ENCODE measurements around the gene ZSWIM3. TPM values are rescaled to one million over a fixed set of nuclear protein-coding genes. Genes with fewer than 3 reads are reported as not detected.

The ZSWIM3 gene
- total RNA-seq, 2 experiments from 2014 or later, result 3.5 to 3.6 TPM

DNA sequence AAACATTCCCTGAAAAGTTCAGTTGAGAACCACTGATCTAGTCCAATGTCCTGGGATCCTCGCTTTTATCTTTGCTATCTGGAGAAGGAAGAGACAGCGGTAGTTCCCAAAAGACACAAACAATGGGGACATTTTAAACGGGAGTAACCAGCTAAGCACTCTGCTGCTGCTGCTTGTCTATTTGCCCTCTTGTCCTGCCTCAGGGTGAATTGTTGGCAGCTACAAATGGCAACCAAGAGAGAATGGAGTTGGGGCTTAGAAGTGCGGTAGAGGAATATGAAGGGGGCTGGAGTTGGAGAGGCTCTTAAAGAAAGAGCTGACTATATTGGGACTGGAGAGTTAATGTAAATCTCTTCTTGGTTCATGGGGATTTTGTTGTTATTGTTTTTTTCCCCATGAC, 17.2 kb downstream of the ZSWIM3 start:
- no peak for DNase-seq
- ATAC-seq, result no peak
- TF ChIP-seq, protein P1, sequence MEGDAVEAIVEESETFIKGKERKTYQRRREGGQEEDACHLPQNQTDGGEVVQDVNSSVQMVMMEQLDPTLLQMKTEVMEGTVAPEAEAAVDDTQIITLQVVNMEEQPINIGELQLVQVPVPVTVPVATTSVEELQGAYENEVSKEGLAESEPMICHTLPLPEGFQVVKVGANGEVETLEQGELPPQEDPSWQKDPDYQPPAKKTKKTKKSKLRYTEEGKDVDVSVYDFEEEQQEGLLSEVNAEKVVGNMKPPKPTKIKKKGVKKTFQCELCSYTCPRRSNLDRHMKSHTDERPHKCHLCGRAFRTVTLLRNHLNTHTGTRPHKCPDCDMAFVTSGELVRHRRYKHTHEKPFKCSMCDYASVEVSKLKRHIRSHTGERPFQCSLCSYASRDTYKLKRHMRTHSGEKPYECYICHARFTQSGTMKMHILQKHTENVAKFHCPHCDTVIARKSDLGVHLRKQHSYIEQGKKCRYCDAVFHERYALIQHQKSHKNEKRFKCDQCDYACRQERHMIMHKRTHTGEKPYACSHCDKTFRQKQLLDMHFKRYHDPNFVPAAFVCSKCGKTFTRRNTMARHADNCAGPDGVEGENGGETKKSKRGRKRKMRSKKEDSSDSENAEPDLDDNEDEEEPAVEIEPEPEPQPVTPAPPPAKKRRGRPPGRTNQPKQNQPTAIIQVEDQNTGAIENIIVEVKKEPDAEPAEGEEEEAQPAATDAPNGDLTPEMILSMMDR (IDR thresholded peaks at IDR 0.05), result no peak
- Mint-ChIP-seq H3K27ac (no peak overlapping the region), H3K9me3 (no peaks in the 10 kb centered on the region), H3K36me3 (ENCODE audit: low read depth) (no peaks in the 10 kb centered on the region), H3K27me3 (no peaks in the 10 kb centered on the region), H3K4me3 (no peak overlapping the region), H3K4me1 (ENCODE audit: low read depth) (no peaks in the 10 kb centered on the region)
- CTCF ChIA-PET, result interaction anchor here (1.1 kb wide), 1 partner anchor 76 kb away, joined by 3 read pairs; no protein-coding TSS in a partner anchor
- intact Hi-C loops (cut with micrococcal nuclease), result no loop called here
- POLR2A ChIA-PET, result interaction anchor here (0.7 kb wide), 1 partner anchor 13 kb away, joined by 3 read pairs; no protein-coding TSS in a partner anchor

- no peak for ATAC-seq
- H3K27ac Mint-ChIP-seq, result no peak overlapping the region
Measured at GRCh38 chr20:45878076-45878761, 20.8 kb downstream of the ZSWIM3 start.

DNA sequence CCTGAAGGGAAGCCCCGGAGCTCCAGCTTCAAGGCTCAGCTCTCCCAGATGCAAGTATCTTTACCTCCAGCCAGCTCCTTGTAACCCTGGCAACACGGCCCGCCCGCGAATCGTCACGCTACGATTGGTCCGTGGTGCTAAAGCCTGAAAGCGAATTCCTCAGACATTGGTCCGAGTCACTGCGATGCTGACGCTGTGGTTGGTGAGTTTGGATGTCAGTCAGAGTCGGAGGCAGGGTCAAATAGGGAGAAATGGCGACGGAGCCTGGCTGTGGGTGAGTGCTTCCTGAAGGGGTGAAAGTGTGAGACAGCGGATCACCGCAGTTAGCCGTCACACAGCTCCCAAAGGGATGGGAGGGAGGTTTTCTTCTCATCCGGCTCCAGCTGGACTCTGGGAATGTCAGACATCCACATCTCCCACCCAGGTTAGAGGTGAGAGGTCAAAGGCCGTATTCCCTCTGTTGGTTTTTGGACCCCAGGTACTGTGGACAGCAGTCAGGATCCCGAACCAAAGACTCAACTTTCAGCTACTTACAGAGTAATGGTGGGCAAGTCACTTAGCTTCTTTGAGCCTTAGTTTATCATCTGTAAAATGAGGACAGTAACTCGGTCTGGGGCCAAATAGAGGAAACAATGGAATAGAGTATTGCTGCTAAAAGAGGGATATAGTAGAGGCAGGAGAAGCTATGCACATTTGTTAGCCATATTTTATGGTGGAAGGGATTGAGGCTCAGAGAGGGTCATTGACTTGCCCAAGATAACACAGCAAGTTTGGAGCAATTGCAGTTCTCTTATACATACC, 23.8 kb downstream of the ZSWIM3 start, which contains the start of gene ZSWIM1:
TSS of gene ZSWIM1 (plus strand) at position 240 of the 801 bp plus-strand sequence. CDS start 1,366 bp downstream, outside the sequence.
- peak; percentile 100 for DNase-seq
- intact Hi-C loops (cut with micrococcal nuclease), result no loop called here
- TF ChIP-seq, protein P1 (IDR thresholded peaks at IDR 0.05), result no peak
- Mint-ChIP-seq H3K27me3 (no peaks in the 10 kb centered on the region), H3K4me1 (ENCODE audit: low read depth) (peaks cover 43% of the 10 kb centered on the region), H3K9me3 (no peaks in the 10 kb centered on the region), H3K27ac (peak within 1 kb of the TSS; percentile 93), H3K36me3 (ENCODE audit: low read depth) (peaks cover 19% of the 10 kb centered on the region), H3K4me3 (peak within 1 kb of the TSS; percentile 94)
- ChIA-PET CTCF (interaction anchor here (1.0 to 1.9 kb wide), 6 partner anchors 9 to 89 kb away, joined by 4 to 11 read pairs (median 5); no protein-coding TSS in a partner anchor), POLR2A (interaction anchor here (0.8 to 2.5 kb wide), 14 partner anchors 9 to 58 kb away, joined by 3 to 23 read pairs (median 4); partner anchors contain the start of genes ACOT8, CTSA, NEURL2 and PCIF1)
- peak; percentile 99 for ATAC-seq

More at GRCh38 chr20:45878076-45878761, 20.8 kb downstream of the ZSWIM3 start:
- ChIA-PET POLR2A (interaction anchor here (0.7 kb wide), 2 partner anchors 51 to 60 kb away, joined by 3 read pairs; no protein-coding TSS in a partner anchor), CTCF (no interaction called here)
- Mint-ChIP-seq H3K4me1 (ENCODE audit: low read depth) (peaks cover 23% of the 10 kb centered on the region), H3K27me3 (no peaks in the 10 kb centered on the region), H3K9me3 (no peaks in the 10 kb centered on the region), H3K4me3 (no peak overlapping the region), H3K36me3 (ENCODE audit: low read depth) (peaks cover 9% of the 10 kb centered on the region)
- intact Hi-C loops (cut with micrococcal nuclease), result no loop called here
- TF ChIP-seq, protein P1 (IDR thresholded peaks at IDR 0.05), result no peak
- DNase-seq, result no peak

DNA sequence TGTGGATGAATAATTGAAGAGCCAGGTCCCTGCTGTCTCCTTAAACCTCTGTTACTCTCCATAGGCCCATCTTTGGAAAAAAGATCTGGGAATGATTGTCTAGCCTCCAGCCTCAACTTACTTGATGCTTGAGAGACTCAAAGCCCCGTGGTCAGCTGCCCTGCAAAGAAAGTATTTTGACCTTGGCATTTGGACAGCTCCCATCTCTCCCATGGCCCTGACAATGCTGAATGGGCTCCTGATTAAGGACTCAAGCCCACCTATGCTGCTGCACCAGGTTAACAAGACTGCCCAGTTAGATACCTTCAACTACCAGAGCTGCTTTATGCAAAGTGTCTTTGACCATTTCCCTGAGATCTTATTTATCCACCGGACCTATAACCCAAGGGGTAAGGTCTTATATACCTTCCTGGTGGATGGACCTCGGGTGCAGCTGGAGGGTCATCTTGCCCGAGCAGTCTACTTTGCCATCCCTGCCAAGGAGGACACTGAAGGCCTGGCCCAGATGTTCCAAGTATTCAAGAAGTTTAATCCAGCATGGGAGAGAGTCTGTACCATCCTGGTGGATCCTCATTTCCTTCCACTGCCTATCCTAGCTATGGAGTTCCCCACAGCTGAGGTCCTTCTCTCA, 25.2 kb downstream of the ZSWIM3 start:
- TF ChIP-seq, protein P1 (IDR thresholded peaks at IDR 0.05), result no peak
- peaks cover 47% of the 10 kb centered on the region for H3K4me1 Mint-ChIP-seq (ENCODE audit: low read depth)
- no peaks in the 10 kb centered on the region for H3K27me3 Mint-ChIP-seq
- ATAC-seq, result no peak
- peak overlapping the region; percentile 44 for H3K27ac Mint-ChIP-seq
- H3K4me3 Mint-ChIP-seq, result peak overlapping the region; percentile 63
- no peaks in the 10 kb centered on the region for H3K9me3 Mint-ChIP-seq
- POLR2A ChIA-PET, result interaction anchor here (0.6 to 3.3 kb wide), 12 partner anchors 8 to 481 kb away, joined by 3 to 23 read pairs (median 4); partner anchors contain the start of genes ACOT8, CTSA, NEURL2 and PCIF1
- peaks cover 19% of the 10 kb centered on the region for H3K36me3 Mint-ChIP-seq (ENCODE audit: low read depth)
- CTCF ChIA-PET, result interaction anchor here (0.9 to 1.3 kb wide), 5 partner anchors 11 to 87 kb away, joined by 3 to 5 read pairs (median 4); no protein-coding TSS in a partner anchor
- DNase-seq, result no peak
- intact Hi-C loops (cut with micrococcal nuclease), result no loop called here

Measured in activated CD8-positive, alpha-beta T cell treated with anti-CD3 and anti-CD28 coated beads for 36 hours (primary cell).